Mucosa of descending colon (tissue), 3 donors: Measurements from ENCODE around the gene MEIS2. TPM values are rescaled to one million over a fixed set of nuclear protein-coding genes. Genes with fewer than 3 reads are reported as not detected.

Experiments used
- ATAC-seq: fragments of 200-7000 bp; cut with Tn5 transposase; one replicate; pipeline ENCODE4 v1.9.1; 2020; ENCODE audit warnings: mild to moderate bottlenecking, moderate library complexity
- DNase-seq, 3 donors: peaks; one replicate each; pipeline ENCODE4 v3.0.0-alpha.2; 2020
- H3K36me3 ChIP-seq: fragments of 200-600 bp; one replicate; pipeline ENCODE4 v1.8.0; 2021; ENCODE audit warnings: low read depth, mild to moderate bottlenecking
- H3K4me1 ChIP-seq: fragments of 200-600 bp; one replicate; pipeline ENCODE4 v1.8.0; 2021; ENCODE audit warnings: low read depth, mild to moderate bottlenecking
- H3K4me3 ChIP-seq: fragments of 200-600 bp; one replicate; pipeline ENCODE4 v1.8.0; 2021; ENCODE audit warnings: mild to moderate bottlenecking
- H3K9me3 ChIP-seq: fragments of 200-600 bp; one replicate; pipeline ENCODE4 v1.8.0; 2021; ENCODE audit warnings: mild to moderate bottlenecking
- intact Hi-C, 2 donors: fragments of 100-400 bp; cut with DNase I in 1 of 2; cut with micrococcal nuclease in 1 of 2; formaldehyde crosslinking; loops; one replicate each; pipeline versions ENCODE4 v1.11.0 to v1.11.1; 2022; cut with DNase I, micrococcal nuclease
- total RNA-seq, 3 donors: library from RNA; stranded (reverse); fragmentation: NEBNext Ultra II Directional in 2 of 3; extraction: Animal tissue kit (Norgen Biotek cat#: 25700) in 2 of 3; gene quantifications; one replicate each; pipeline versions ENCODE4 v1.2.1 to v1.2.4, GENCODE V29; 2021 to 2023
- TF ChIP-seq, protein P1 (sequence below): fragments of 200-600 bp; IDR thresholded peaks from one replicate; pipeline ENCODE4 v1.8.0; 2022; ENCODE audit warnings: antibody characterized with exemption, mild to moderate bottlenecking
- donor health status: DM: no; HTN: no; CAD: no; lungs with moderate emphysema.
- donor health status: DM: no; HTN: no; CAD: no.
- donor health status: DM: no; HTN: yes; CAD: no.

Gene MEIS2
- total RNA-seq, 3 donors from 2014 or later: 3.8 to 93.3 (median 8.9) TPM

DNA sequence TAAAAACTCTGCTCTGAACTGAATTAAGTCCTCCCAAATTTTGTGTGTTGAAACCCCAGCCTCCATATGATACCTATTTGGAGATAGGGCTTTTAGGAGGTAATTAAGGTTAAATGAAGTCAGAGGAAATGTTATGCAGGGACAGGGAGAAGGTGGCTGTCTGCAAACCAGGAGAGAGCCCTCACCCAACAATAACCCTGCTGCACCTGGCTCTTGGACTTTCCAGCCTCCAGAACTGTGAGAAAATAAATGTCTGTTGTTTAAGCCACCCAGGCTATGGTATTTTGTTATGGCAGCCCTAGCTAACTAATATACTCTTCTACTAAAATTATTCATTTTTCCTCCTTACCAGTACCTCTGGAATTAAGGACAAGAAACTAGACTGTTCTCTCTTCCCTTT, 79.5 kb downstream of the MEIS2 start:
- Histone ChIP-seq H3K9me3 (no peaks in the 10 kb centered on the region), H3K4me3 (no peak overlapping the region), H3K36me3 (no peaks in the 10 kb centered on the region), H3K4me1 (no peaks in the 10 kb centered on the region)
- TF ChIP-seq, protein P1, sequence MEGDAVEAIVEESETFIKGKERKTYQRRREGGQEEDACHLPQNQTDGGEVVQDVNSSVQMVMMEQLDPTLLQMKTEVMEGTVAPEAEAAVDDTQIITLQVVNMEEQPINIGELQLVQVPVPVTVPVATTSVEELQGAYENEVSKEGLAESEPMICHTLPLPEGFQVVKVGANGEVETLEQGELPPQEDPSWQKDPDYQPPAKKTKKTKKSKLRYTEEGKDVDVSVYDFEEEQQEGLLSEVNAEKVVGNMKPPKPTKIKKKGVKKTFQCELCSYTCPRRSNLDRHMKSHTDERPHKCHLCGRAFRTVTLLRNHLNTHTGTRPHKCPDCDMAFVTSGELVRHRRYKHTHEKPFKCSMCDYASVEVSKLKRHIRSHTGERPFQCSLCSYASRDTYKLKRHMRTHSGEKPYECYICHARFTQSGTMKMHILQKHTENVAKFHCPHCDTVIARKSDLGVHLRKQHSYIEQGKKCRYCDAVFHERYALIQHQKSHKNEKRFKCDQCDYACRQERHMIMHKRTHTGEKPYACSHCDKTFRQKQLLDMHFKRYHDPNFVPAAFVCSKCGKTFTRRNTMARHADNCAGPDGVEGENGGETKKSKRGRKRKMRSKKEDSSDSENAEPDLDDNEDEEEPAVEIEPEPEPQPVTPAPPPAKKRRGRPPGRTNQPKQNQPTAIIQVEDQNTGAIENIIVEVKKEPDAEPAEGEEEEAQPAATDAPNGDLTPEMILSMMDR: no peak
- ATAC-seq (no peak), DNase-seq (no peak)
- intact Hi-C loops: no loop called here

DNA sequence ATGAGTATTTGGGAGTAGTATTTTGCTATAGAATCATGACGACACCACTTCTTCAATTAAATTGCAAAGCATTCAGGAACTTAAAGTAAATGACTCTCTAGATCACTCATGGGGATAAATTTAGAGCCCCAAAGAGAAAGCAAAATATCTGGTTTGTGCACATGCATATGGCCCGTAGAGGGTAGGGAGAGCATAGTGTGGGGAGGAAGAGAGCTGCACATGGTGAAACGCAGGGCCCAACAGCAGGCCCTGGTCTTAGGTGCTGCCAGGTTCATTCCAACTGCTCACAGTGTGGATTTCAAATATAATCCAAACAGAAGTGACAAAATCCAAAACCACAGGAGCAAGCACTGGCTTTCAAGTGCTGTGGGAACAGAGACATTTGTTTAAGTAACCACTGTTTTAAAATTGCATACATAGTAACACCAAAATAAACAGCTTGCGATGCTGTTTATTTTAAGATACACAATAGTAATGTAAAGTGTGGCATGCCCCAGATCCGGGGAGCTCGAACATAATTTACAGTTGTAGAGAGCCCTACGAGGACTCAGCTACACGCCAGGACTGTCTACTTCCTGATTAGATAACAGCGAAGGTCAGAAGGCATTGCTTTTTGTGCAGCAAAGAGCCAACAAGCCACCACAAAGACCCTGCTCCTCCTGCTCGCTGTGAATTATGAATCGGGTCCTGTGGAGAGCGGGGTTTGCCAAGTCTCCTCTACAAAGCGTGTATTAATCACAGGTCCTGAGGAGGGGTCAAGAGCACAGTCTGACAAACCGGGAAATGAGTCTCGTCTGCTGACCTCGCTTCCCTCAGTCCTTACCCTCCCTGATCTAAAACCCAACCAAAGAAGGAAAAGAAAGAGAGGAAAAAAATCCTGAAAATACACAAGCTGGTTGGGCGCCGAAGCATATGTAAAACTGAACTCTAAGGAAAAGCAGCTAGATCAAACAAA, 80.6 kb downstream of the MEIS2 start:
- ATAC-seq (peak; percentile 38), DNase-seq (no peak)
- Histone ChIP-seq H3K4me1 (no peaks in the 10 kb centered on the region), H3K4me3 (no peak overlapping the region), H3K9me3 (no peaks in the 10 kb centered on the region), H3K36me3 (no peaks in the 10 kb centered on the region)
- TF ChIP-seq, protein P1: no peak
- intact Hi-C loops: no loop called here

DNA sequence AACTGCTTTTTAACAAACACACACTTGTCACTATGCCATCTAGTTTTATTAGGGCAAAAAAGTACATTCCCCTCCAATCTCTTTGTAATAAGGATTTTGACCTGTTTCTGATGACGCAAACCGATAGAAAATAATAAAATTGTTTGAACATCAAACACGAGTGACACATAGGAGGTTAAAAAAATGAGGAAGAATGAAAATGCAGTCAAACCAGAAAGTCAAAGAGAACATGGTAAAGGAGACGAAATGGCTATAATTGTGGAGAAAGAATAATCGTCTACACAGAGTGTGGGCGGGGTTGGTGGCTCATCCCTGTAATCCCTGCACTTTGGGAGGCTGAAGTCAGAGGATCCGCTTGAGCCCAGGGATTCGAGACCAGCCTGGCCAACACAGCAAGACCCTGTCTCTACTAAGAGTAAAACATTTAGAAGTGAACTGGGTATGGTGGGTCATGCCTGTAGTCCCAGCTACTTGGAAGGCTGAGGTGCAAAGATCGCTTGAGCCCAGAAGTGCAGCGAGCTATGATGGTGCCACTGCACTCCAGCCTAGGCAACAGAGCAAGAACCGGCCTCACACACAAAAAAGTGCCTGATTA, 83.2 kb downstream of the MEIS2 start:
- no peaks in the 10 kb centered on the region for H3K4me1 ChIP-seq
- ATAC-seq (no peak), DNase-seq (no peak)
- intact Hi-C loops: no loop called here
- TF ChIP-seq, protein P1: no peak
- H3K9me3 ChIP-seq: no peaks in the 10 kb centered on the region
- H3K36me3 ChIP-seq: no peaks in the 10 kb centered on the region
- H3K4me3 ChIP-seq: no peak overlapping the region

DNA sequence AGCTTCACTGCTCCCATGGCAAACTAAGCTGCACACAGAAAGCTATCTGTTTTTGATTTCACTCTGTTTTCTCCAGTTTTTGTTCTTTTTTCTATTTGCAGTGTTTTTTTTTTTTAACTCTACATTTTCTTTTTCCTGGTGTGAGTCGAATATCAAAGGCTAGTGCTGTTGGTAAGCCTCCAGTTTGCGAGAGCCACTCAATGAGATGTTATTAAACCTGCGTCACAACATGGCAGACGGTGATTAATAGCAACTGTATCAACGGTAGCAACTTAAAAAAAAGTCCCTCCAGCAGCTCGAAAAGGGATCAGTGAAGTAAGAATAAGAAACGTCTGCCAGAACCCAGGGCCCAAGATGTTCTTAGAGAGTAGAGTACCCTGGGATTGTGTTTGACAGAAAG, 84.1 kb downstream of the MEIS2 start:
- DNase-seq (peak in 1 of 3 donors; percentile 18), ATAC-seq (no peak)
- TF ChIP-seq, protein P1: no peak
- intact Hi-C loops: no loop called here
- no peaks in the 10 kb centered on the region for H3K36me3 ChIP-seq
- H3K4me3 ChIP-seq: no peak overlapping the region
- no peaks in the 10 kb centered on the region for H3K4me1 ChIP-seq
- H3K9me3 ChIP-seq: no peaks in the 10 kb centered on the region

DNA sequence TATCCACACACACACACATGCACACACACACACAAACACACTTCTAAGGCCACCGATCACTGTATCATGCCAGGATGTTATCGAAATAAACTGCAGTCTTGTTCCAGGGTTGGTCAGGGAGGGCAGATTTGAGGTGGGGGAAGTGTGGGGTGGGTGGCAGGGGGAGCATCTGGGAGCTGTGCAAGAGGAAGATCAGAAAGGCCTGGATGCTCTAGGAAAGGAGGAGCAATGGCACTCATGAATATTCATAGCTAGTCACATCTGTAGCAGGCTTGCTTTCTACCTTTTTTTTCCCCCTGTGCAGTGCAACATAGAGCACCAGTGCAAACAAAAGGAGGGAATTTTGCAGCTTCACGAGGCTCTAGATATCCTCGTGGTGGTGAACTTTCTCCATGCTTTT, 84.9 kb downstream of the MEIS2 start:
- TF ChIP-seq, protein P1: no peak
- Histone ChIP-seq H3K36me3 (no peaks in the 10 kb centered on the region), H3K9me3 (no peaks in the 10 kb centered on the region), H3K4me1 (no peaks in the 10 kb centered on the region), H3K4me3 (no peak overlapping the region)
- no peak for ATAC-seq
- intact Hi-C loops: no loop called here
- DNase-seq: no peak
